Activated CD4-positive, CD25-positive, alpha-beta regulatory T cell (primary cell): ENCODE measurements around the gene RBM38.
A peak's percentile ranks its signal among the peaks of the same experiment; 100 is the strongest.
"Not testable (repeated sequence)": the region's sequence is repeated elsewhere in the genome, so short reads cannot be mapped to it uniquely, and the experiment has no call there.

Source experiments
- DNase-seq, 4 experiments: peaks; one replicate each; lab custom pipeline; 2025; lab: John Stamatoyannopoulos, UW

RBM38 gene

DNA sequence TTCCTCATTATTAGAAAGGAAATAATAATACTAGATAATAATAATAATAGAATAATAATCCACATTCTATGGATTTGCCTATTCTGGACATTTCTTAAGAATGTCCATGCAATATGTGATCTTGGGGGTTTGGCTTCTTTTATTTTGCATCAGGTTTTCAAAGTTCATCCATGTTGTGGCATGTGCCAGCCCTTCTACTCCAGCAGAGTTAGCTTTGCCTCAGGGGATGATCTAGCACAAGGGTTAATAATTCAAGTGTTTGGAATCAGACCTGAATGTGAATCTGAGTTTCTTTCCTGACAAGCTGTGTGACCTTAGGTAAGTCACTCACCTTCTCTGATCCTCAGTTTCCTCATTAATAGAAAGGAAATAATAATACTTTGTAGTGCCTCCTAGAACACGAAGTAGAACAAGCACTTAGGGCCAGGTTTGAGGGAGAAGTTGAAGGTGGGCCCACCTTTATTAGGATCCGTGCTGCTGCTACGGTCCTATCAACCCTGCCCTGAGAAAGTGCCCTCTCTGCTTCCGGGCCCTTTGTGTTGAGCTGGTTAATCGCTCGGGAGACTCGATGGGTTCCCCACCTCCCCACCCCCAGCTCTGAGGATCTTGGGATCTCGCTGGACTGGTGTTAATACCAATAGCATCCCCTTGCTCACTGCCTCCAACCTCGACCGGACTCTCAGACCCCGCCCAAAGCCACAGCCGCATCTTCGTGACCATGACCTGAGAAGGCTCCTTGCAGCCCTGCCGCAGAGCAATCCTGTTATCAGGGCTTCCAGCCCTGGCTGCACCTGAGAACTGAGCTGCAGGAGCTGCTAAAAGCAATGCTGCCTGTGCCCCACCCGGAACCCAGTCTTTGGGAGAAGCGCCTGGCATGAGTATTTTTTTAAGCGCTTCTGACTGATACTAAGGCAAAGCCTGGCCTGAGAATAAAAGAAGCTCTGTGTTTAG lies 26.9 kb downstream of the RBM38 start:
- no peak for DNase-seq

DNA sequence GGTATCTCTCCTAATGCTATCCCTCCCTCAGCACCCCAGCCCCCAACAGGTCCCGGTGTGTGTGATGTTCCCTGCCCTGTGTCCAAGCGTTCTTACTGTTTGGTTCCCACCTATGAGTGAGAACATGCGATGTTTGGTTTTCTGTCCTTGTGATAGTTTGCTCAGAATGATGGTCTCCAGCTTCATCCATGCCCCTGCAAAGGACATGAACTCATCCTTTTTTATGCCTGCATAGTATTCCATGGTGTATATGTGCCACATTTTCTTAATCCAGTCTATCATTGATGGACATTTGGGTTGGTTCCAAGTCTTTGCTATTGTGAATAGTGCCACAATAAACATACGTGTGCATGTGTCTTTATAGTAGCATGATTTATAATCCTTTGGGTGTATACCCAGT lies 28.3 kb downstream of the RBM38 start:
- not testable (repeated sequence) for DNase-seq

DNA sequence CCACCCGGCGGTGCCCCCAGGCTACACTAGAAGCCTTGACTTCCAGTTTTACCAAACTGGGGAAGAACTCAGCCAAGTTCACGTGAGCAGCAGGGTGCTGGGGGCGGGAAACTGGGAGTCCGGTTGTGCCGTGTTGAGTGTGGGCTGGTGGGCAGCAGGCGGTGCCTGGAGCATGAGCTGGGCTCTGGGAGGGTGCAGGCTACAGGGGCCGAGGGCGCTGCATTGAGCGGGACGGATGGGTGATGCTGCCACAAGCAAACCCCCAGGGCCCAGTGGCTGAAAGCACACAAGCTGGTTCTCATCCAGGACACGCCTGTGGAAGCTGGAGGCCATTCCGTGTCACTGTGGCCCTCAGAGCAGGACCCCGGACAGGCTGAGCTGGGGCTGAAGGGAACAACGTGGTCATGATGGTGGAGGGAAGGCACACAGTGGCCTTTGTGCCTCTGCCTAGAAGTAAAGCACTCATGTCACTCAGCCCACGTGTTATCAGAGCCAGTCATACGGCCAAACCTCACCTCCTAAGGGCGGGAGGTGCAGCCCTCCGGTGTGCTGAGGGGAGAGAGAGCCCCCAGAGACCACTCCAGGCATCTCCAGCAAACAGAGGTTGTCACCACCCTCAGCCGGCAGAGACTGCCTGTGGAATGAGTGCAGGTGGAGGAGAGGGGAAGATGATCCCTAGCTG lies 29.5 kb downstream of the RBM38 start:
- DNase-seq: no peak

DNA sequence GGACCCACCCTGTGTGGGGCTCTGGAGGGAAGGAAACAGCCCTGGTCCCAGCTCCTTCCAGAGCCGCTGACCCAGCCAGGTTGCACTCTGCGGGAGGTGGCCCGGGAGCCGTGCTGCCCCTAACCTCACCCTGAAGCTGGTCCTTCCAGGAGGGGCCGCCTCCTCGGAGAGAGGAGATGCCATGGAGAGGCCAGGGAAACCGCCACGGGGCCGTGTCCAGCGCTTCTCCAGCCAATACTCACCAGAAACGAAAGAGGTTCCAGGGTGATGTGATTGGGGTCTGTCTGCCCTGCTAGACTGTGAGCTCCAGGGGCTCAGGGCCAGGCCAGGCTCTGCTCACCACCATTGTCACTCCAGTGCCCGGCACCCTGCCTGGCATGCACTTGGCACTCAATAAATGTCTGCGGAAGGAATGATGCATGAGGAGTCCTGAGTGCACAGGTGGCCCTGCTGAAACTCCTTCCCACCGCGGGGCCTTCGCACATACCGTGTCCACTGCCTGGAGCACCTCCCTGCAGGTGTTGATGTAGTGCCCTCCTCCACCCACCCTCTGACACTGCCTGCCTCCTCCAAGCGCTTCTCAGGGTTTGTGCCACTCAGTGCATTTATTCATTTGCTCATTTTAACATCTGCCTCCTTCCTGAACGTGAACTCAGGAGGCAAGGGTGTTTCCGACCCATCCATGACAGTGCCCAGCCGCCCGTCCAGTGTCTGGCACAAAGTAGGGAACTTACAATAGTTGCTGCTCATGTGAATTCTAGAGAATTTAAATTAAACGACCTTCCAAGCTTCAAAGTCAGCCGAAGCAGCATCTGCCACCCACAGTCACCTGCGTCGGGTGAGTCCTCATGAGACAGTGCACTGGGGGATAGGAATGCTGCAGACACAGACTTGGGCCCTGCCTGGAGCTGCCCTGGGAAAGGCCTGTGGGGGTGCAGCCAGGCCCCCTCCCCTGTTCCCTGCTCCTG lies 30.3 kb downstream of the RBM38 start:
- DNase-seq: no peak

DNA sequence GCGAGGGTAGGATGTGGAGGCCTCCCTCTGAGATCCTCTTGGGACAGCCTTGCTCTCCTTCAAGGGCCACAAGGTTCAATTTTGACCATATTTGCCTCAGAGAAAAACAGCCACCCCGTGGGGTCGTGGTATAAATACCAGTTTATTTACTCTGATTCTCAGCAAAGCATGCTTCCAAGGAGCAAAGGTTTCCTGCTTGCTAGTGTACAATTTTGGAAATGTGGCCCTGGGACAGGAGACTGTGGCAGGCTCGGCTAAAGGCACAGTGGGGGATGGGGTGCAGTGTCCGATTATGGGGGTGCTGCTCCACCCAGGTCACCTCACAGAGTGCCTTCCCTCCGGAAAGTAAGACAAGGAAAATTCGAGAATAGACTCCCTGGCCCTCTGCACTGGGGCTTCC lies 31.1 kb downstream of the RBM38 start:
- DNase-seq: no peak

DNA sequence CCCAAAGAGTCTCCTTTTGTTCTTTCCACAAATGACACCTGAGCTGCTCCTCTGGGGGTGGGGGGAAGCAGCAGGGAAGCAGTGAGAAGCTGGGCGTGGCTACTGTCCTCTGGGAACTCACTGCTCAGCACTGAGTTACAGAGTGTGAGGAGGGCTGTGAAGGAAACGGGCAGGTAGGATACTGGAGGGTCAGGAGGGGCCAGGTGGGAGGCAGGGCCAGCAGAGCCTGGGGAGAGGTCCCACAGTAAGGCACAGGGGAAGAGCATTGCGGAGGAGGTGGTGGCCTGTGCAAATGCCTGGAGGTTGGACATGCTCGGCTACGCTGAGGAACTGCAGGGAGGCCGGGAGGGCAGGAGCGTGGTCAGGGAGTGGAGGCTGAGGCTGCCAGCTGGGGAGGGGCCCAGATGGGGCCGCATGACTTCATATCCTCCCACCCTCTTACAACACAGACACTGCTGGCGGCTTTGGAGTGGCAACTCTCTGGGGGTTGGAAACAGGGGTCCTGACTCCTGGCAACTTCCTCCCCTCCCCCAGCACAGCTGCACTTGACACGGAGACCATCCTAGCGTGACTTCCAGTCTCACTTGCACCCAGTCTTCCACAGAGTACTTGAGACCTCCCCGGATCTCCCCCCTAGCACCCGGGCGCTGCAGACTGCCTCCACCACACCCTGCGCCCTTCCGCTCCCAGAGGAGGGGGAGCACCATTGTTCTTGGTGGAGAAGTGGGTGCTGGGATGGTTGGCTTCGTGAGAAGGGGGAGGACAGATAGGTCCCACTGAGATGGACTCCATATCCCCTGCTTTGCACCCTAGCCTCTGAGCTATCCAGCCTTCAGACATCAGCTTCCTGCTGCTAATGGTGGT lies 34.2 kb downstream of the RBM38 start:
- no peak for DNase-seq

DNA sequence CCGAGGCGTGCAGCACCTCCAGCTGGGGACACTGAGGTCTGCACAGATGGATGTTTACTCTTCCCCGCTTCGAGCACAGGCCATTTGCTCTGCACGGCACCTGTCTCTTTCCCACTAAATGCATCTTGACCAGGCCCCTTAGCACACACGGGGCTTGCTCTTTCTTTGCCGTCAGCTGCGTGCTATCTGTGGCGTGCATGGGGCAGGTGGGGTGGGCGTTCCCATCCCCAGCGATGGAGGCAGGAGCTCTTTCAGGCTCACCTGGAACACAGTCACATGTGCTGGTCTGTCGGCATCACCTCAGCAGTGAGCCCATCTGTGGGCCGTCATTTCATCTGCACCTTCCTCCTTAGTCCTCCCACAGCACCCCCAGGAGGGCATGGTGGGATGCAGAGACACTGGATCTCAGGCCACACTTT lies 35.1 kb downstream of the RBM38 start:
- DNase-seq: no peak

DNA sequence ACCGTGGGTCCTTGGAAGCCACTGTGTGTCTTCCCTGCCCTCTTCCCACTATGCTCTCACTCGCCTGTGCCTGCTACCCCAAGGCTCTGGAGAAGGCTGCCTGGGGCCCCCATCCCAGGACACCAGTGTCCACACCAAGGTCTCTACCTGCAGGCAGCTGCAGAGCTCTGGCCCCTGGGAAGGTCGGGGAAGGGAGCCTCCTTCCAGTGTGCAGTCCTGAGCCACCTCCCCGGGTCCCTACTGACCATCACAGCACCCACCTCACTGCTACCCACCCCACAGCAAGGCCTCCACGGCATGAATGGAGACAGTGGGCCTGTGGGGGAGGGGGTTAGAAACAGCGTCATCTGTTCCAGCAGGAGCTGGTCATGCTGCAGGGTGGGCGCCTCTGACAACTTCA lies 35.6 kb downstream of the RBM38 start:
- DNase-seq: no peak

DNA sequence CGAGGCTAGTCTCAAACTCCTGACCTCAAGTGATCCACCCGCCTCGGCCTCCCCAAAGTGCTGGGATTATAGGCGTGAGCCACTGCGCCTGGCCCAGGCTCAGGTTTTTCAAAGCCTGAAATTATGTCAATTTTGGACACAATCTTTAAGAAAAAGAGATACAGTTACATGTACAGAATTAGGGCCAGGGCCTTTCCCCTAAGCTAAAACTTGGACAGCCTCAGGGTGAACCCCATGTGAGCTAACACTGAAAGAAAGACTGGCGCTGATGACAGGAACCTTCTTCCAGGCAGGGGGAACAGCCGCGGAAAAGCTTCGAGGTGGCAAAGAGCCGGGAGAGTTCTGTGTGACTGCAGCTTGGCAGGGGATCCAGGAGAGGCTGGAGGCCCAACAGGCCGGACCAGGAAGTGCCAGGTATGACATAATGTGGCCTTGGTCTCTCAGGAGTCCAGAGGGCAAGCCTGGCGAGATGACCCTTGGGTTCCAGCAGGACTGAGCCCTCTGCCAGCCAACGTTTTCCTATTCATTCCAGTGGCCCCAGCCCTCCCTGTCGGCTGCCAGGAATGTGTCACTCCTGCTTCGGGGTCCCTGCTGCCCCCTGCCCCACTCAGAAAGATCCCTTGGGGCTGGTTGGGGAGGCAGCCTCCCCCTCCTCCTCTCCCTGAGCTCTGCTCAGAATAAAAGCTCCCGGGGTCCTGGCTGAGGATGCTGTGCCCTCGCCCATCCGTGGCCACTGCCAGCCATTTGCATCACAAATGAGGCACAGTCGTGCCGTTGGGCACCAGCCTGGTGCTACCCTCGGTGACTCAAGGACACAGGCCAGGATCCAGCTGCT lies 37.3 kb downstream of the RBM38 start:
- DNase-seq: no peak

DNA sequence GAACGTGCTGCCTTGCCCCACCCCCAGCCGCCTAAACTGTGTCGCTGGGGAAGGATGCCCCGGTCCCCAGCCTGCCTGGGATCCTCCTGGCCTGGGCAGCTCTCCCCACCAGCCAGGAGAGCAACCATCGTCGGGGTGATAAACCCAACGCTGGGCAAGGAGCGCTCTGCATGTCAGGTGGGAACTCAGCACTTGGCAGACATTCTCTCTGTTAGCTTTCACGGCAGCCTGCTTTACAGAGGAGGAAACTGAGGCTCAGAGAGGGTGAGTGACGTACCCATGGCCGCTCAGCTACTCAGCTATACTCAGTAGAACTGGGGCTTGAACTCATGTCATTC lies 37.9 kb downstream of the RBM38 start:
- no peak for DNase-seq

DNA sequence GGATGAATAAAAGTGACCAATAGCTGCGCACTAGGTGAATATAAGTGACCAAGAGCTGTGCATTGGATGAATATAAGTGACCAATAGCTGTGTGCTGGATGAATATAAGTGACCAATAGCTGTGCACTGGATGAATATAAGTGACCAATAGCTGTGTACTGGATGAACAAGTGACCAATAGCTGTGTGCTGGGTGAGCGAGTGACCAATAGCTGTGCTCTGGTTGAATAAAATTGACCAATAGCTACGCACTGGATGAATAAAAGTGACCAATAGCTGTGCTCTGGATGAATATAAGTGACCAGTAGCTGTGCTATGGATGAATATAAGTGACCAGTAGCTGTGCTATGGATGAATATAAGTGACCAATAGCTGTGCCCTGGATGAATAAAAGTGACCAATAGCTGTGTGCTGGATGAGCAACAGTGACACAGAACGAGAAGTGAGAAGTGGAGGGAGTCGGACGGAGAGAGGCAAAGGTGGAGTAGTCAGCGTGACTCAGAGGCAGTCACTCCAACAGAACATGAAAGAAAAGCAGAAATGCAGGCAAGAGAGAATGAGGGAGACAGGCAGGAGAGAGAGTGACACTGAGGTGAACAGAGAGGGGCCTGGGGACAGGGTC lies 38.5 kb downstream of the RBM38 start:
- no peak for DNase-seq

DNA sequence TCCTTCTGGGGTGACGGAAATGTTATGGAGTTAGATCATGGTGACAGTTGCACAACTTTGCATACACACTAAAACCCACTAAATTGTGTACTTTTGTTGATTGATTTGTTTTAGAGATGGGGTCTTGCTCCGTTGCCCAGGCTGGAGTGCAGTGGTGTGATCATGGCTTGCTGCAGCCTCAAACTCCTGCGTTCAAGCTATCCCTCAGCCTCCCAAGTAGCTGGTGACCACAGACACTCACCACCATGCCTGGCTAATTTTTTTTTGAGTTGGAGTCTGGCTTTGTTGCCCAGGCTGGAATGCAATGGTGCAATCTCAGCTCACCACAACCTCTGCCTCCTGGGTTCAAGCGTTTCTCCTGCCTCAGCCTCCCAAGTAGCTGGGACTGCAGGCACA lies 39.0 kb downstream of the RBM38 start:
- not testable (repeated sequence) for DNase-seq

DNA sequence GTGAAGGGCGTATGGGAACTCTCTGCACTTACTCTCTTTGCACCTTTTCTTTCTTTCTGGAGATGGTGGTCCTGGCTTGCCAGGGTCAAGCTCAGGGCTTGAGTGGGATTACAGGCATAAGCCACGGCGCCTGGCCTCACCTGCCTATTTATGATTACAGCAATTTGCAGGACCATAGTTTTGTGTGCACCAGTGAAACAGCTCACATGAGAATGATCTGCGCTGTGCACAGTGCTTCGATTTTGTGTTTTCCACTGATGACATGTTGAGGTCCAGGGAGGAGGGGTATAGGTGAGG lies 40.3 kb downstream of the RBM38 start:
- DNase-seq: no peak

DNA sequence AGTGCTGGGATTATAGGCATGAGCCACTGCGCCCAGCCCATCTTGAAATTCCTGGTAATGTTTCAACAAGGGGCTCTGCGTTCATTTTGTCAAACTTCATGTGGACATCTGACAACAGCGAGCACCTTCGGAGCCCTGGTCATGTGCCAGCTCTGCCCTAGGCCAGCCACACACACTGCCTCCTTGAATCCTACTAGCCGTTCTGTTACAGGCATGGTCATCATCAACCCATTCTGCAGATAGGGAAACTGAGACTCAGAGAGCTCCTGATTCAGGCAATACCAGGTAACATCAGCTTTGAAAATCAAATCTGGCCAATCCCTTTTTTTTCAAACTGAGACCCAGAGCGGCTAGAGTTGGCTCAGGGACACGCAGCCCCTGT lies 41.3 kb downstream of the RBM38 start:
- no peak for DNase-seq

DNA sequence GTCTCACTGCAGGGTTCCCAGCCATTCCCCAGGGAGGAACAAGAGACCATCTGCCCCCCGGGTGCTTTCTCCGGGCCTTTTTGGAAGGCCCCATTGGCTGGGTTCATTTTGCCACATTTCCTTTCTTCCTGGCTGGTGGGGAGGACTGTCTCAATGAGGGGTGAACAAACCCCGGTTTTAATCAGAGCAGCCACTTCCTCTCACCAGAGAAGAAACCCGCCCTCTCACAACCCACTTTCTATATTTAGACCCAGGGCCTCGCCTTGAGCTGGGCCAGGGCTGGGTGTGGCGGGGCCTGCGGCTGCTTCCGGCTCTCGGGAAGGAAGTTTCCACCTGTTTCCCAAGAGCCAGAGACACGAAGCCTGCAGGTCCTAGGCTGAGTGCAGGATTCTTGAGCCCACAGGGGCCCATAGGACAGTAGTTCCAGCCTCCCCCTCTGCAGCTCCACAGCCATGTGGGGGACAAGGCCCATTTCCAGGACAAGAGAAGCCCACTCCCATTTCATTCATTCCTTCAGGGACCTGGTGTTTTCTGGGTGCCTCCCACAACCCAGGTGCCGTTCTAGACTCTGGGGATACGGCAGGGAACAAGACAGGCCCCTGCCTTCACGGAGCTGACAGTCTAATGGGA lies 41.8 kb downstream of the RBM38 start:
- DNase-seq: peak in 3 of 4 experiments; percentile 40 to 51 (median 48)

DNA sequence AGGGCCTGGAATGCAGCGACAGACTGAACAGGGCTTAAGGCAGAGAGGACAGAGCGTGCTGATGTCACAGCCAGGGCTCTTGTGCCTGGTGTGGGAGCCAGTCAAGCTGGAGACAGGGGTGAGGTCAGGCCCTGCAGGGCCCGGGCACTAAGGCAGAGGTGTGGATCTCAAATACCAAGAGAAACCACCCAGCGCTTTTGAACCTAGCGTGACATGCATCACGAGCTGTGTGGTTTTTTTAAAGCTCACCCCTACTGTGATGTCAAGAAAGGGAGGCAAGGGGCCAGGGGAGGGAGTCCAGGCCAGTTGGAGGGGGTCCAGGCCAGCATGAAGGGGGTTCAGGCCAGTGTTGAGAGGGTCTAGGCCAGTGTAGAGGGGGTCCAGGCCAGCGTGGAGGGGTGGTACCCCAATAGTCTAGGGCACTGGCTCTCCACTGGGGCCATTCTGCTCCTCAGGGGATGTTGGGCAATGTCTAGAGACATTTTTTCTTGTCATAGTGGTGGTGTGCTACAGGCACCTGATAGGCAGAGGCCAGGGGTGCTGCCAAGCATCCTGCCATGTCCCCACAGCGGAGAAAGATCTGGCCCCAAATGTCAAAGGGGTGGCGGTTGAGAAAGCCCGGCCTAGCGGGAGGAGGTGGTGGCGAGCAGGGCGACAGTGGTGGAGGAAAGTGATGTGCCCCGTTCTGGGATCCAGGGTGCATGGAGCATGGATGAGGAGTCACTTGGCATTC lies 42.6 kb downstream of the RBM38 start:
- no peak for DNase-seq

DNA sequence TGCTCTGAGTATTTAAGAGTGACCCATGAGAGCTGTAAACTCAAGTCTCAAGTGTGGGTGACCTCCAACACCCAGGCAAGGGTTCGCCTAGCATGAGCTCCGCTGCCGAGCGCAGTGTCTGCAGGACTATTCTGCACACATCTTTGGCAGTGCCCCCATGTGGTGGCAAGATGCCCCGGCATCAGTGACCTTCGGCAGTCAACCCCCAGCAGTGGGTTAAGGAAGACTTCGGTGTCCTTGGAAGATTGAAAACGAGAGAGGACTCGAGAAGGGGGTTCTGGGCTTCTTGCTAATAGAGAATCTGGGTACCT lies 43.1 kb downstream of the RBM38 start:
- no peak for DNase-seq

DNA sequence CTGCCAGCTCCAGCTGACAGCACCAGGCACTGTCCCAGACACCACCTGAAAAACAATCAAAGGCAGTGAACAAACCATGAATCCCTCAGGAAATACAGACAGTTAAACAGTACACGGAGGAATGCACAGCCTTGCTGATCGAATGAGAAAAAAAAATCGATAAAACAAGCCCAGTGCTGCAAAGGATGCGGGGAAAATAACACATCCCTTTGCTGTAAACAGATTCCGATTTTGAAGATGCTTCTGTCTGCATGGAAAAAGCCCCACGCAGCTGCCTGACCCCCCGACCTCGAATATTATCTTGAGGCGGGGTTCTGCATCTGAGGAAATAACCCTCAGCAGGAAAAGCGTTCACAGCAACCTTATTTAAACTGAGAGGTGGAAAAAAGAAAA lies 43.9 kb downstream of the RBM38 start:
- no peak for DNase-seq

DNA sequence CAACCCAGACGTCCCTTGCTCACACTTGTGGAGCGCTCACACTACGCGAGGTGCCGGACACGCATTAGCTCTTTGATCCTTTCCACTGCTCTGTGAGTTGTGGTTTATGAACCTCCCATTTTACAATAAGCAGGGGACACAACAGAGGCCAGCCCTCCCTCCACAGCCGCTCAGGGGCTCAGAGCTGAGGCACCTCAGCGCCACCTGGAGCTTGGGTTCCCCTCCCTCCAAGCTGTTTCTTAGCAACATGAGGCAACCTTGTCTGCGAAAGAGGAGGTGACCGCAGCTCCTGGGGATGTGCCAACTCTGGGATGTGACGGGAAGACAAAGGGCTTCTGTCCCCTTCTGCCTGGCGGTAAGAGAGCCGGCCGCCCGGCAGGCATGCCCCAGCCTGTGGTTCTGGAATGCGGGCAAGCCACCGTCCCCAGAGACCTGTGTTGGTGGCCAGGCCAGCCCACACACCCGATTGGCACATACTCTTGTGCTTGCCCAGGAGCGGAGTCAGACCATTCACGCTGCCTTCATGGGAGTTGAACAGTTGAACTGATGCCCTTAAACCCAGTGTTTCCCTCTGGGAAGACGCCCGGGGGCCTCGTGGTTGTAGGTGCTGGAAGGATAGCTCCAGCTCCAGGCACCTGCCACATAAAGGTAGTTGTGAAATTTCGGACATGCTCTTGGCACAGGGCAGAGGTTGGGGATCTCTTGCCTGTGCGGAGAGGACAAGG lies 44.5 kb downstream of the RBM38 start:
- DNase-seq: no peak
